Endothelial cell of umbilical vein (primary cell): ENCODE measurements around the gene NTN5. TPM values are rescaled to one million over a fixed set of nuclear protein-coding genes. Genes with fewer than 3 reads are reported as not detected.

Experiments
- BruUV-seq: library from RNA; stranded (reverse); fragments of 400-500 nt; replicated peaks from 2 replicates; lab custom pipeline; 2021; lab: Mats Ljungman, UMichigan
- CTCF ChIA-PET: fragments of 300-600, 350-600 bp; sonication (Branson Sonifier 250); formaldehyde crosslinking; loops from one replicate; lab custom pipeline; 2021; ENCODE audit warnings: antibody characterized with exemption, inconsistent platforms; lab: Charles Lee
- POLR2A ChIA-PET: fragments of 300-600, 350-600 bp; sonication (Branson Sonifier 250); formaldehyde crosslinking; loops from one replicate; lab custom pipeline; 2021; ENCODE audit warnings: antibody characterized with exemption, inconsistent platforms; lab: Charles Lee
- DNase-seq: peaks from one replicate; pipeline ENCODE4 v3.0.0-alpha.2; 2011; ENCODE audit warnings: low read depth, low spot score
- FAIRE-seq: peaks from 2 replicates; lab custom pipeline; 2011; peaks lifted over from hg19 to GRCh38; lab: Jason Lieb, UNC
- H2AFZ ChIP-seq: 2 replicates; pipeline ENCODE4 v1.6.0; 2012; ENCODE audit warnings: low read depth, low read length, control low read depth, inconsistent platforms
- H3K27ac ChIP-seq: 2 replicates; pipeline ENCODE4 v1.5.1; 2011; ENCODE audit warnings: low read depth, mild to moderate bottlenecking, control low read depth, low read length, moderate library complexity; ENCODE audit not compliant: insufficient read depth
- H3K27me3 ChIP-seq, 2 experiments: 2 replicates each; pipeline versions ENCODE4 v1.6.0 to v1.6.1; 2011; ENCODE audit warnings: low read length in 2 of 2, mixed read lengths in 1 of 2; ENCODE audit not compliant: control insufficient read depth in 2 of 2, insufficient read depth in 2 of 2
- H3K36me3 ChIP-seq, 2 experiments: 2 replicates in 1 of 2; 3 replicates in 1 of 2; pipeline ENCODE4 v1.5.1; 2011; ENCODE audit warnings: low read length in 2 of 2, mild to moderate bottlenecking in 1 of 2, moderate library complexity in 1 of 2; ENCODE audit not compliant: control insufficient read depth in 2 of 2, insufficient read depth in 2 of 2; ENCODE audit errors: extremely low read depth in 1 of 2
- H3K4me1 ChIP-seq: 3 replicates; pipeline ENCODE4 v1.5.1; 2011; ENCODE audit warnings: mild to moderate bottlenecking, low read length; ENCODE audit not compliant: control insufficient read depth, insufficient read depth; ENCODE audit errors: extremely low read depth
- H3K4me2 ChIP-seq: 2 replicates; pipeline ENCODE4 v1.6.1; 2011; ENCODE audit warnings: low read length, control low read depth, mixed read lengths; ENCODE audit not compliant: insufficient read depth
- H3K4me3 ChIP-seq, 3 experiments: fragments of 200-600 bp in 1 of 3; sonication (generic), shearing (Covaris generic) in 1 of 3; replicated peaks in 1 of 3; 2 replicates each; pipeline ENCODE4 v1.5.1; 2011 to 2016; ENCODE audit warnings: control low read depth in 3 of 3, low read length in 3 of 3, mild to moderate bottlenecking in 2 of 3, inconsistent platforms in 1 of 3, low read depth in 1 of 3, moderate library complexity in 1 of 3; ENCODE audit not compliant: insufficient read depth in 1 of 3
- H3K79me2 ChIP-seq: 2 replicates; pipeline ENCODE4 v1.6.0; 2012; ENCODE audit warnings: low read length, inconsistent platforms; ENCODE audit not compliant: control insufficient read depth, insufficient read depth
- H3K9ac ChIP-seq: replicated peaks from 2 replicates; pipeline ENCODE3; 2011; ENCODE audit warnings: low read length, control low read depth; ENCODE audit not compliant: insufficient read depth; ENCODE audit errors: extremely low read depth
- H3K9me1 ChIP-seq: replicated peaks from 3 replicates; pipeline ENCODE4 v1.6.0; 2011; ENCODE audit warnings: mild to moderate bottlenecking, low read length; ENCODE audit not compliant: control insufficient read depth, insufficient read depth; ENCODE audit errors: extremely low read depth
- H3K9me3 ChIP-seq: replicated peaks from 2 replicates; pipeline ENCODE4 v1.5.1; 2012; ENCODE audit warnings: low read length, inconsistent platforms; ENCODE audit not compliant: control insufficient read depth, insufficient read depth
- H4K20me1 ChIP-seq: replicated peaks from 2 replicates; pipeline ENCODE3; 2011; ENCODE audit warnings: mild to moderate bottlenecking, low read length; ENCODE audit not compliant: control insufficient read depth, insufficient read depth; ENCODE audit errors: extremely low read depth
- EZH2 ChIP-seq: IDR thresholded peaks from 2 replicates; pipeline ENCODE4 v1.6.1; 2012; ENCODE audit warnings: borderline replicate concordance, low read depth, mild to moderate bottlenecking, moderate library complexity, low read length, inconsistent platforms; ENCODE audit not compliant: severe bottlenecking
- GATA2 ChIP-seq: IDR thresholded peaks from 2 replicates; pipeline ENCODE4 v1.7.0; 2011; ENCODE audit warnings: low read depth, mild to moderate bottlenecking, moderate library complexity, mixed read lengths, low read length; ENCODE audit not compliant: insufficient read length, insufficient read depth
- MYC ChIP-seq: IDR thresholded peaks from one replicate; pipeline ENCODE4 v1.6.1; 2011; ENCODE audit warnings: mild to moderate bottlenecking, low read depth, low read length
- dilution Hi-C: fragments of 300-500 bp; cut with MboI; formaldehyde crosslinking; loops from one replicate; pipeline ENCODE4 v1.15.0; 2019; ENCODE audit warnings: low sequenced_read_pairs; ENCODE audit not compliant: extremely low pct_ligation_motif_present
- intact Hi-C: fragments of 100-400 bp; cut with micrococcal nuclease; formaldehyde crosslinking; loops from one replicate; pipeline ENCODE4 v1.10.0; 2022
- polyA plus RNA-seq, 4 experiments: library from polyadenylated mRNA; depleted of rRNA in 3 of 4; stranded (reverse) in 3 of 4; unstranded in 1 of 4; fragments of >200 nt; gene quantifications; 2 replicates each; pipeline versions ENCODE4 v1.2.1 to v1.2.3, GENCODE V29; 2011 to 2012; ENCODE audit warnings: missing spikeins in 1 of 4
- total RNA-seq: library from RNA; stranded (reverse); gene quantifications from 2 replicates; pipeline ENCODE4 v1.2.3, GENCODE V29; 2021
- TF ChIP-seq, protein P1 (sequence below): IDR thresholded peaks from 2 replicates; pipeline ENCODE4 v1.6.1; 2011; ENCODE audit not compliant: insufficient read depth, insufficient read length

The NTN5 gene
- total and polyA plus RNA-seq, 2 donors (not counting 3 experiments of a cell fraction or from before 2014, with no cell fraction given): 0.11 TPM; not detected in 1

DNA sequence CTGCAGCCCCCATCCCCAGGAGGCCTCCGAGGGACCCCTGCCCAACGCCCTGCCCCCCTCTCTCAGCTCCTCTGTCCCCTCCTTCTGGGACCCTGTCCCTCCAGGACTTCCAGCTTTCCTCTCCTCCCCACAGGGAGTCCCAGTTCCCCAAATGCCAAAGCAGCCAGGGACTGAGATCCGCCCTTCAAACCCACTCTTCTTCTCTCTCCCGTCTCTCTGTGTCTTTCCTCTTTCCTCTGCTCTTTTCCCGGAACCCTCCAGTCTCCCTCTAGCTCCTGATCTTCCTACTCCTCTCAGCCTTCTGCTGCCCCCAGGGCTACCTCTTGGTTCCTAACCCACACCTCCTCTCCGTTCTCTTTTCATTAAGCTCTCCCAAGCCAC lies 27.2 kb downstream of the NTN5 start:
- H2AFZ ChIP-seq: peak overlapping the region; percentile 36
- no peak overlapping the region for H3K27ac ChIP-seq
- no peaks in the 10 kb centered on the region for H3K36me3 ChIP-seq
- TF ChIP-seq EZH2: peak; percentile 52
- TF ChIP-seq, protein P1, sequence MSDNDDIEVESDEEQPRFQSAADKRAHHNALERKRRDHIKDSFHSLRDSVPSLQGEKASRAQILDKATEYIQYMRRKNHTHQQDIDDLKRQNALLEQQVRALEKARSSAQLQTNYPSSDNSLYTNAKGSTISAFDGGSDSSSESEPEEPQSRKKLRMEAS: no peak
- H4K20me1 ChIP-seq: no peaks in the 10 kb centered on the region
- peaks cover 0 to 2% of the 10 kb centered on the region in 2 experiments for H3K27me3 ChIP-seq
- CTCF ChIA-PET: interaction anchor here (0.6 to 2.7 kb wide), 25 partner anchors 10 to 325 kb away, joined by 3 to 41 read pairs (median 8); partner anchors contain the start of genes FUT2, HSD17B14, IZUMO1 and NTN5
- no peak for FAIRE-seq
- H3K79me2 ChIP-seq: no peaks in the 10 kb centered on the region
- H3K4me3 ChIP-seq: peak overlapping the region in 1 of 3 experiments; percentile 40
- no peak overlapping the region for H3K9ac ChIP-seq
- intact Hi-C loops (no loop called here), dilution Hi-C loops (no loop called here)
- H3K4me2 ChIP-seq: peak overlapping the region; percentile 72
- no peaks in the 10 kb centered on the region for H3K9me1 ChIP-seq
- BruUV-seq: no TSS peak
- POLR2A ChIA-PET: interaction anchor here (0.6 to 1.7 kb wide), 4 partner anchors 26 to 166 kb away, joined by 3 to 7 read pairs (median 3); partner anchors contain the start of genes IZUMO1, RPL18 and SPHK2
- H3K9me3 ChIP-seq: no peaks in the 10 kb centered on the region
- H3K4me1 ChIP-seq: peaks cover 9% of the 10 kb centered on the region
- no peak for DNase-seq

DNA sequence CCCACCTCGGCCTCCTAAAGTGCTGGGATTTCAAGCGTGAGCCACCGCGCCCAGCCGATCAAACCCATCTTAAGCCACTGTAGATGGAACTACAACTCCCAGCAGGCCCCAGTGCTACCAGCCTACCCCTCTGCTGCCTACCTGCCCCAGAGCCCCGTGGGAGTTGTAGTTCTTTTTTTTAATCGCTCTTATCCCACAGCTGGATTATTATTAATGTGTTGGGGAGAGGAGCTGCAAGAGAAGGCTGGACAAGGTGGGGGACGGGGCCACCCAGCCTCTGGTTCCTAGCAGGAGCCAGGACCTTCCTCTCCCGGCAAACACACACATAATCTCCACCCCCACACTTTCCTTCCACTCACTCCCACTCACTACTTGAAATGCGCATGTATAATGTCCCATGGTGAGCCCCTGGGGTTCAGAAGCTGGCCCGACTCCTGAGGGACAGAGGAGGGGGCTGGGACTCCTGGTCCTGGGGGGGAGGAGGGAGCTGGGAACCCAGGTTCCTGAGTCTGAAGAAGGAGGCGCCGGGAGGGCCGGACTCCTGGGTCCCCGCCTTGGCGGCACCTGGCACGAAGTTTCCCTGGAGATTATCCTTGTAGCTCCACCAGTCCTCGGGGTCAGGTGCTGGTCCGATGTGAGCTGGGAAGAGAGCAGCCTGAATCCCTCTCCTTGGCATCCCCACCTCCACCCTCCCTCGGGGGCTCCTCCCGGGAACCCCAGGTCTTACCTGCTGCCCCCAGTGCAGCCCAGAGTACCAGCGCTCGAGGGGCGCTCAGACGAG lies 27.8 kb downstream of the NTN5 start:
- Histone ChIP-seq H3K9me1 (no peaks in the 10 kb centered on the region), H3K27ac (no peak overlapping the region), H3K9me3 (no peaks in the 10 kb centered on the region), H3K27me3 (peaks cover 0 to 2% of the 10 kb centered on the region in 2 experiments), H3K36me3 (no peaks in the 10 kb centered on the region), H4K20me1 (no peaks in the 10 kb centered on the region), H3K4me3 (peak overlapping the region in 1 of 3 experiments; percentile 40), H2AFZ (peak overlapping the region; percentile 58), H3K4me1 (peaks cover 9% of the 10 kb centered on the region), H3K79me2 (no peaks in the 10 kb centered on the region), H3K9ac (no peak overlapping the region), H3K4me2 (no peak overlapping the region)
- TF ChIP-seq EZH2 (no peak), GATA2 (no peak), MYC (no peak)
- DNase-seq (peak; percentile 74), FAIRE-seq (peak; percentile 70)
- dilution Hi-C loops: no loop called here
- CTCF ChIA-PET: interaction anchor here (0.8 to 2.7 kb wide), 21 partner anchors 12 to 326 kb away, joined by 3 to 41 read pairs (median 11); partner anchors contain the start of genes HSD17B14, IZUMO1, NTN5 and RPL18
- BruUV-seq: no TSS peak
- intact Hi-C loops: no loop called here
- POLR2A ChIA-PET: interaction anchor here (1.1 to 1.7 kb wide), 3 partner anchors 26 to 102 kb away, joined by 3 to 7 read pairs (median 3); partner anchors contain the start of genes IZUMO1, RPL18 and SPHK2
